GM18517 (cell line): ENCODE data around the gene CASP9.
"Not testable (repeated sequence)": the region's sequence is repeated elsewhere in the genome, so short reads cannot be mapped to it uniquely, and the experiment has no call there.

Experiments used
- ATAC-seq: cut with Tn5 transposase; IDR thresholded peaks from one replicate; pipeline ENCODE4 v1.9.1; 2021; ENCODE audit warnings: mild to moderate bottlenecking, moderate library complexity; ENCODE audit not compliant: unreplicated experiment

Gene CASP9

DNA sequence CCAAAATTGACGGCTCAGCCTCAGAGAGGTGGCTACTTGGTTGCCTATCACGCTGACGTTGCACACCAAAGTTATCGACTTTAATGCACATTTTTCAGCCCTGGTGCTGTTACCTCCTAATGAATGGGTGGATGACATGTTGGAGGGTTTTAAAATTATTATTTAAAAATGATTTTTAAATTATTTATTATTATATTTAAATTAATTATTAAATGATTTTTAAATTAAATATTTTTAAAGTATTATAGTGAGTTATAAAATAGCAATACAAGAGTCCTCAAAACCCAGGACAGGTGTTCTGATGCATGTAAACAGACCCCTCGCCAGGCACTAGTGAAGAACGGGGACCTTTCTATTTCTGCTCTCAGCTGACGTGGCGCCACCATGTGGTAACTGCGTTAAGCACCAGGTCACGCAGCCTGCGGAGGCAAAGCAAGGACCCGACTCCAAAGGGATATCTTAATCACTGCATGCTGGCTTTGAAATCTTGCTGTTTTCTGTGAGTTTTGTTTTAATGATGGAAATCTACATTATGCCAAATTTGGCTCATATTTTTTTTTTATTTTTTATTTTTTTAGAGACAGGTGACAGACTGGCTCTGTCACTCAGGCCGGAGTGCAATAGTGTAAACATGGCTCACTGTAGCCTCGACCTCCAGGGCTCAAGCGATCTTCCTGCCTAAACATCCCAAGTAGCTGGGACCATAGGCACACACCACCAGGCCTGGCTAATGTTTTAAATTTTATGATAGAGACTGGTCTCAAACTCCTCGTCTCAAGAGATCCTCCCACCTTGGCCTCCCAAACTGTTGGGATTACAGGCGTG, 22.6 kb downstream of the CASP9 start:
- no peak for ATAC-seq

DNA sequence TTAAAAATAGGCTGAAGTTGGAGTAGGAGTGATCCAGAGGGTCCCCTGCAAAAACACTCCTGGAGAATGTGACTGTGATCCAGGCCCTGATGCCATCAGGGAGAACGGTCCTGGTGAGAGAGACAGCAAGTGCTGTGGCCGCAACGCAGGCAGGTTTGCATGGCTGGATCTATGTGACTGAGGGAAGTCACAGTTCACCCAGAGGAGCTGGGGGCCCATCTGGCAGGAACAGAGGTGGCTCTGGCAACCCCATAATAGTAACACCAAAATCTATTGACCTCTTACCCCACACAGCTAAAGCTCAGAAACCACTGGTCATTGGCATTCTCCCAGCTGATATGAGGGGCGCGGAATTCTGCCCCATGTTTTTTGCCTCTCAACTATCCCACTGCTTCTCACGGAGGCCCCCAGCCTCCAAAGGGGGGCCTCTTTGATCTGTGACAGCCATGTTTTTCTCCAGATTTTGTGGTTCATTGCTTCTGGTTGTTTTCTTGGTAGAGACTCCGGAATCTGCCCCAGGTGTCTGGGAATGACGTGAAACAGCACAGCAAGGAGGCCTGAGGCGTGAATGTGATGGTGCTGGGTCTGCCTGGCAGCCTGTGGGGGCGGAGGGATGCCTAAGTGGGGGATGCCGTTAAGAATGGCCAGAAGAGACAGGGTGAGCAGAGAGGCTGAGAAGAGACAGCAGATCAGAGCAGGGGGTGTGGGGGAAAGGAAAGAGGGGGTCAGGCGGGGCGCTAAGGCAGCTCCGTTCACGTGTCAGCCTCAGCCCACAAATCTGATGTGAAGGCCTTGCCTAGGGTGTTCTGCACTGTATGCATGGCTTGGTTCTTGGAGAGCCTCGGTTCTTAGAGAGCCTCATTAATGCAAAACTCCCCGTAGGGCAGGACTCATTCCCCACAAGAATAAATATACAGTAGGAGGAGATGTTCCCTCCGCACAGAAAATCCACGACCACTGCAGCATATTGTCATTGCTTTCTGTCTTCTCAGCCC, 23.5 kb downstream of the CASP9 start:
- ATAC-seq = no peak

DNA sequence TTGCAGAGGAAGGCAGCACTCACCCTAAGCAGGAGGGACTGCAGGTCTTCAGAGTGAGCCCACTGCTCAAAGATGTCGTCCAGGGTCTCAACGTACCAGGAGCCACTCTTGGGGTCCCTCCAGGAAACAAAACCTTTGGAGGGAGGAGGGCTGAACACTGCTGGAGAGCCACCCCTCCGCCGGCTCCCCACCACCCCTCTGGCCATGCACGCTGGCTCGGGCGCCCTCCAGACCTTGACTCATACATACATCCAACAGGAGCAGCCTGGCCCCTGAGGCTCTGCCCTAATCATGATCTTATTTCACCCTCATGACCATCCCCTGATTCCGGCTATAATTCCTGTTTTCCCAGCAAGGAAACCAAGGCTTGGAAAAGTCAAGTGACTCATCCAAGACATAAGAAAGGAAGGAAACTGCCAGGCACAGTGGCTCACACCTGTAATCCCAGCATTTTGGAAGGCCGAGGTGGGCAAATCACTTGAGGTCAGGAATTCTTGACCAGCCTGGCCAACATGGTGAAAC, 30.1 kb downstream of the CASP9 start:
- no peak for ATAC-seq

DNA sequence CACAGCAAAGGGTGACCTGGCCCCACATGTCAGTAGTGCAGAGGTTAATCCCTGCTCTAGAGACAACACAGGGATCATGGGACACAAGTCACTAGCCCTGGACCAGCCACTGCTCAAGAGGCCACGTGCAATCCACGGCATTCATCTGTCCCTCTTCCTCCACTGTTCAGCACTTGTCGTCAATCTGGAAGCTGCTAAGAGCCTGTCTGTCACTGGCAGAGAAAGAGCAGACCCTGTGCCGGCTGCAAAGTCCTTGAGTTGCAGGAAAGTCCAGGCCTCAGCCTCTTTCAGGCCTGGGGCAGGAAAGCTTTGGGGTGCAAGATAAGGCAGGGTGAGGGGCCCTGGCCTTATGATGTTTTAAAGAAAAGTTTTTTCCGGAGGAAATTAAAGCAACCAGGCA, 31.4 kb downstream of the CASP9 start:
- no peak for ATAC-seq

DNA sequence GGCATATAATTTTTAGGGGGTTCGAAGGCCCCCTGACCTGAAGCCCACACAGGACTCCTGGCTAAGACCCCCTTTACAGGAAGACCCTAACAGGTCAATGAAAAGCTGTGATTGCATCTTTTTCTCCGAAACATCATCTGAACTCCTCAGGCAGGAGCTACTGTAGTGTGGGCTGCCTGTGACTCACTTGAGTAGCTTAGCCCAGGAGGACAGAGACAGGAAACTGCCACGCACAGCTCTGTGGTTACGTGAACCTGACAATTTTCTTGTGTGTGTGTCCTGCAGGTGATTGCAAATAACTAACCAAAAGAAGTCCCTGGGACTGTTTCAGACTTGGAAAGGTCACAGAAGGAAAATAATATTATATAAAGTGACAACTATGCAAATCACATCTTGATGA, 33.0 kb downstream of the CASP9 start:
- ATAC-seq = not testable (repeated sequence)

DNA sequence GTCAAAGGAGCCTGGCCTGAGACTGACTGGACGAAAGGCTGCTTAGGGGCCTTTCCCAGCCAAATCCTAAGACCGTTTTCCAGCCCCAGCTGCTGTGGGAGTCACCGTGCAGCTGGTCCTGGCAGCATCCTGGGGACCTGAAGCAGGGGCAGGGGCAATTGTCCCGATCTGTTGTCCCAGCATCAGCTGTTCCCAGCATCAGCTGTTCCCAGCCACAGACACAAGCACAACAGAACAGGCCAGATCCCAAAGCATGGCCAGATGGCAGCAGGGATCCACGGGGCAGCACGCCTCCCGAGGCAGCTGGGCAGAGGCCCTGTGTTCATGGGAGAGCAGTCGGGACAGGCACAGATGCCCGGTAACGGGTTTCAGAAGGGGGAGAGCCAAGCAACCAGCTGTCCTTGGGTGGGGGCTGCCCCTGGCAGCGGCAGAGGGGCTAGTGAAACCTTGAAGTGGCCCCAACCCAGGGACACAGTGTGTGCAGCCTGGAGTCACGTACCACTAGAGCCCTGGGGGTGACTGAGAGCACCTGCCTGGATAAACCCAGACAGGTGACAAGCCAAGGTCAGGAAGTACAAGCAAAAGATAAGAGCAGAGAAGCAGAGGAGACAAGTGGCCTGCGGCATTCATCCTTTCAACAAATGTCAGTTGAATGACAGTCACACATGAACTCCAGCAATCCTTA, 34.8 kb downstream of the CASP9 start:
- ATAC-seq = no peak

DNA sequence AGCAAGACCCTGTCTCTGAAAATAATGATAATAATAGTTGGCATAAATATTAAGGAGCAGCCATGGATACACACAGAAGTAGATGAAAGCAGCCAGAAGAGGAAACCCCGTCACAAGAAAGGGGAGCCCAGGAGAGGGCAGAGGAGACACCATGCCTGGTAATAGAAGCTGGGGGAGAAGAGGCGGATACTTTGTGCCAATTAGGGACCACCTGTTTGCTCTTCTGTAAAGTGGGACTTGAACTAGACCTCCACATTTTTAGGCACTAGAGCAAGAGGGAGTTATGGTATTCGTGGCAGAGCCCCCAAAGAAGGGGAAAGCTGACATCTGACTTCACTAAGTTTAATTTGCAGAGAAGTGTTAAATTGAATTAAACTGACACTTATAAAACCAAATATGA, 35.6 kb downstream of the CASP9 start:
- no peak for ATAC-seq

DNA sequence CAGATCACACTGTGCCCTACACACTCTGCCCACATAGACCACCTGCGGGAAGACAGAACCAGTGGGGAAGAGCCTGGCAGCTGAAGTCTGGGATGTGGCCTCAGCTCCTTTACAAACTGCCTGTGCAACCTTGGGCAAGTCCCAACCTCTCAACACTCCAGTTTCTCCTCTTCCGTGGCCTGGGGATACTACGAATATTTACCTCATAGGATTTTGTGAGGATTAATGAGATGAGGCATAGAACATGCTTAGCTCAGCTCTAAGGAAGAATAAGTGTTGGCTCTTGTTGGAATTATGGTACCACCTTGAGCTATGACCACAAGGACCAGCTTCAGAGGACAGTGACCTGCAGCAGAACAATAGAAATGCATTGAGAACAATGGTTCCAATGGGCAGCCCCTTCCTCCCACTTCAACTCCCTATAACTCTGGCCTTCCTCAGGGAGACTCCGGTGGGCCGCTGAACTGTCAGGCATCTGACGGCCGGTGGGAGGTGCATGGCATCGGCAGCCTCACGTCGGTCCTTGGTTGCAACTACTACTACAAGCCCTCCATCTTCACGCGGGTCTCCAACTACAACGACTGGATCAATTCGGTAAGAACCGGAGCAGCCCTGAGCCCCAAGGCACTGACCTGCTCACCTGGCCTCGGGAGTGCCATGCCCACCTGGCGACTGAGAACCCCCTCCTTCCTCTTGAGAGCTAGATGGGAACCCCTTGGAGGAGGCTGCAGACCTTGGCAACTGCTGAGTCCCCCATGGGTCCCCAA, 37.0 kb downstream of the CASP9 start:
- ATAC-seq = not testable (repeated sequence)

DNA sequence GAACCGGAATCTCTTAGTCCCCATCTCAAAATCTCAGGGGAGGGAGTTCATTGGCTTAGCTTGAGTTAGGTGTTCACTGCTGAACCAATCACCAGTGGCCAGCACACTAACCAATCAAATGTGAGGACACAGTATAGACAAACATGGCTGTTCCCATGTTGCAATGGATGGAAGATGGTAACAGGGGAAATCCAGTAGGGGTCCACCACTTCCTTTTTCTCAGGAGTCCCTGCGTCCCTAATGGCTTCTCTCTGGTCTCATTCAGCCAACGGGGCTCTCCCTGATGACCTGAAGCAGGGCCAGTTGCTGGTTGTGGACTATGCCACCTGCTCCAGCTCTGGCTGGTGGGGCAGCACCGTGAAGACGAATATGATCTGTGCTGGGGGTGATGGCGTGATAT, 38.4 kb downstream of the CASP9 start:
- no peak for ATAC-seq

DNA sequence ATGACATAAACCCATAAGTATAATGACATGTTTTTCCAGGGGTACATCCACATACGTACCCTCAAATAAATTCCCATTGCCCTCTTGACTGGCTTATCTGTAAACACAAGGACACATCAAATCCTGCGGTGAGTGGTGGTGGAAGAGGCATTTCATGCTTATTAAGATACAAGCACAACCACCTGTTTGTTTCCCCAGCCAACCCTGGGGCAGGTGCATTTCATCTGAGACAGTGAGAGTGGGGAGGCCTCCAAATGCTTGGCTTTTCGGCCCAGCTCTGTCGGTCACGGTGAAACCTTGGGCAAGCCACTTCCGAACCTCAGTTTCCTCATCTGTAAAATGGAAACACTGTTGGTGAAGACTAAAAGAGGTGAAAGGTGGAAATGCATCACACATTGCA, 39.6 kb downstream of the CASP9 start:
- not testable (repeated sequence) for ATAC-seq

DNA sequence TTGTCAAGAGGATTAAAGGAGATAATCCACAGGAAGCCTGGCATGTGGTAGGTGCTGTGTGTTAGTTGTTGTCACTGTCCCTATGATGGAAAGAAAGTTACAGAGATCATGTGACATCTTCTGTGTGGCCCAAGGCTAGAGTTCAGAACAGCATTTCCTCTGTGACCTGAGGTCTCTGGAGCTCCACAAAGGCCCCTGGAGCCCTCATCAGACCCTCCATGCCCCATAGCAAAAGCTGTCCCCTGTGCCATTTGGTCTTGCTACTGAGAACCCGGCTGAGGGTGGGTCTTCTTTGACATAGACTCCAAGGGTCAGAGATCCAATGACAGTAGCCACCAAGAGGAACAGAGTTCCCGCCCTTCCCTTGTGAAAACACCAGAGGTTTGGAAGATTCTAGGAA, 40.0 kb downstream of the CASP9 start:
- no peak for ATAC-seq

DNA sequence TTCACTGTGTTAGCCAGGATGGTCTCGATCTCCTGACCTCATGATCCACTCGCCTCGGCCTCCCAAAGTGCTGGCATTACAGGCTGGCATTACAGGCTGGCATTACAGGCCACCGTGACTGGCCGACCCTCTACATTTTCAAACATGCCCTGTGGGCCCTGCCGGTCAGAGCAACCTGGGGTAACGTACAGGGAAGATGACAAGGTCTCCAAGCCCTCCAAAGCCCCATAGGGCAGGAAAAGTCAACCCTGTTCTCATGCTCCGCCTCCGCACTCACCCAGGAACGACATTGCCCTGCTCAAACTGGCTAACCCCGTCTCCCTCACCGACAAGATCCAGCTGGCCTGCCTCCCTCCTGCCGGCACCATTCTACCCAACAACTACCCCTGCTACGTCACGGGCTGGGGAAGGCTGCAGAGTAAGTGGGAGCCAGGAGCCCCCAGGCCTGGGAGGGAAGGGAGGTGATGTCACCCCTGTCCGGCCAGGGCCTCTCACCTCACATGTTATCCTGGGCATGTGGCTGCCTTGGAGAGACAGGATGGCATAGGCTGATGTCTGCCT, 41.0 kb downstream of the CASP9 start:
- ATAC-seq = not testable (repeated sequence)

DNA sequence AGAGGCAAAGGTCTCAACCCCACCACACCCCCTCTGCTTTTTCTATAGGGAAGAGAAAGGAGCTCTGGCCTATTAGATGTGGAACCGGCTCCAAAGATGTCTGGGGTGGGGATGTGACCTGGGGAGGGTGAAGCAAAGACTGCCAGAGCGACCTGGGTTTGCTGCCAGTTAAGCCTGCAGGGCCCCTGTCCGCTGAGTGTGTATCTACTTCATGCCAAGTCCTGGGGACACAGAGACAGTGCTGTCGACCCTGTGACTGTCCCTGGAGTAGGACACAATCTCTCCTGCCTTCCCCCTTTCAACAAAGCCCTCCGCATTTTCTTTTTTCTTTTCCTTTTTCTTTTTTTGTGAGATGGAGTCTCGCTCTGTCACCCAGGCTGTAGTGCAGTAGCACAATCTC, 41.6 kb downstream of the CASP9 start:
- ATAC-seq = not testable (repeated sequence)

DNA sequence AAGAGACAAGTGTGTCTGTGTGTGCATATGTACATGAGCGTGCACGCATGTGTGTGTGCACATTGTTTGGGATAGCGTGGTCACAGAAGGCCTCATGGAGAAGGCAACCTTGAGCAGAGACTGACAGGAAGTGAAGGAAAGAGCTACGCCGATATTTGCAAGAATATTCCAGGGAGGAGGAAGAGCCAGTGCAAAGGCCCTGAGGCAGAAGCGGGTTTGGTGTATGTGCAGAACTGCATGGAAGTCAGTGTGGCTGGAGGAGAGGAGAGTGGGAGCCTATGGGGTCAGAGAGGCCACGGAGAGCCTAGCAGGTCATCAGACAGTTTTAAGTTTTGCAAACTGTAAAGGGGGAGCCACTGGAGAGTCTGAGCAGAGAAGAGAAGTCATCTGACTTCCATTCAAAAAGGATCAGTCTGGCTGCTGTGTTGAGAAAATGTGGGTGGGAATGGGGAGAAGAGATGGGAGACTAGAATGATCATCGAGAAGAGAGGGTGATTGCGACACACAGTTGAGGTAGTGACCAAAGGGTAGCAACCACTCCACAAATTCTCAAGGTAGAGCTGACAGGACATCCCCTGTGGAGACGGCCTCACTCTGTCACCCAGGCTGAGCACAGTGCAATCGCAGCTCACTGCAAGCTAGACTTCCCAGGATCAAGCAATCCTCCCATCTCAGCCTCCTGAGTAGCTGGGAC, 44.2 kb downstream of the CASP9 start:
- ATAC-seq = no peak

DNA sequence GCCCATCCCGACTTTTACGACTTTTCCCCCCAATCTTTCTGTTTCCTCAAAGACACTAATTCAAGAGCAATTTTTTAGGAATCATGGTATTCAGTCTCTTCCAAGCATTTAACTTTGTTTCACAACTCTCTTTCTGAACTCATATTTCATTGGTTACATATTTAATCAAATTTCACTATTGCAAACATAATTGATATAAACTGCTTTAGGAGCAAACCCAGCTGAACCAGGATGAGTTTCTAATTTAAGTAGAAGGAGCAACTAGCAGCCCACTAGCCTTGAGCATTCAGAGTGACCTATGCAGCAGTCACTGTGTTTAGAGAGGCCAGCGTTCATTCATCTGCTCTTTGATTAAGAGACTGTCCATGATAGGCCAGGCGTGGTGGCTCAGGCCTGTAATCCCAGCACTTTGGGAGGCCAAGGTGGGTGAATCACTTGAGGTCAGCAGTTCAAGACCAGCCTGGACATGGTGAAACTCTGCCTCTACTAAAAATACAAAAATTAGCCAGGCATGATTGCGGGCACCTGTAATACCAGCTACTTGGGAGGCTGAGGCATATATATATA, 46.3 kb downstream of the CASP9 start:
- ATAC-seq = no peak

DNA sequence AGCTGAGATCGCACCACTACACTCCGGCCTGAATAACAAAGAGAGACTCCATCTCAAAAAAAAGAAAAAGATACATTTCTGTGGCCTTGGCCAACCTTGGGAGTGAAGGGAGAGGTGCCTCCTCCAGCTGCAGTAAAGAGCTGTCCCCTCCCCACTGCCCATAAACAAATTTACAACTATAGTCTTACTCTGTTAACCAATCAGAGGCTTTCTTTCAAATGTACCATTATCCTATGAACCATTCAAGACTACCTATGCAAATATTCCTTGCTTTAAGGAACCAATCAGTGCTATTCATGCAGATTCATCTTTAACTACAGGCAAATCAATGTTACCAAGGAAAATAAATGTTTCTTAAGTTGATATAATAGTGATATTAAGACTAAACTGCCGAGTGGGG, 47.1 kb downstream of the CASP9 start:
- no peak for ATAC-seq

DNA sequence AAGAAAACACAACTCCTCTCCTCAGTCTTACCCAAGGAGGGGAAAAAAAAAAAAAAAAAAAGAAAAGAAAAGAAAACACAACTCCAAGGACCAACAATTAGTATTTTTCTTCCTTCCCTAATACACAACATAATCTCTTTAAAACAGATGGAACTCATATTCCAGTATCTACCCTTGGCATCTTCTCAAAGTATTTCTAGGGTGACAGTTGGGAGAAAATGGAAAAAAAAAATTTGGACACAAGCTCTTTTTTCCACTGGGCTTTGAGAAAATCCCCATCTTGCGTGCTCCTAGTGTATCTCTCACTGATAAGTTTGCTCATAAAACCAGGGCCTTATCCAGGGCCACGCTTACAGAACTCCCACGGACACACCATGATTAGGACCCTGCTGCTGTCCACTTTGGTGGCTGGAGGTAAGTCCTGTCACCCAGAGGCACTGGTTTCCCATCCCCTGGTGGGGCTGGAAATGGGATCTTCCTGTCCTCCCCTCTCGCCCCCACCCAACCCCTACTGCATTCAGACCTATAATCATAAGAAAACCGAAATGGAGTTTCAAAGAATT, 48.2 kb downstream of the CASP9 start, which contains the start of gene CELA2B:
CELA2B (plus strand) TSS at position 353 of the 563 bp plus-strand sequence; CDS start at position 375, 22 bp downstream.
- ATAC-seq = no peak

DNA sequence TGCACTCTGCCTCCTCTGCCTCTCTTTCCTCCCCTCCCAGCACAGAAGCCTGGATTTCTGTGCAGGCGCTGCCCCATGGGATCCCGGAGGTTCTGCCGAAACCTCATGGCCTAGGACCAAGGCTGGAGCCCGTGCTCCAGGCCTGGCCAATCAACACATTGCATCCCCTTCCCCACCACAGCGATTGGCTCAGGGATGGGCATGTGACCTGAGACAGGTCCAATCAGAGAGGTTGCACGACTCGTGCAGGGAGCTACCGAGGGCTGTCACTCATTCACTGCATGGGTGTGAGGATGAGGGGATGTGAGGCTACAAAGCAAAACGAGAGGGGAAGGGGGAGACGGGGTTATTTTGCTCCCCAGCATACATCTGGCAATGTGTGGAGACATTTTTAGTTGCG, 51.4 kb downstream of the CASP9 start:
- no peak for ATAC-seq

DNA sequence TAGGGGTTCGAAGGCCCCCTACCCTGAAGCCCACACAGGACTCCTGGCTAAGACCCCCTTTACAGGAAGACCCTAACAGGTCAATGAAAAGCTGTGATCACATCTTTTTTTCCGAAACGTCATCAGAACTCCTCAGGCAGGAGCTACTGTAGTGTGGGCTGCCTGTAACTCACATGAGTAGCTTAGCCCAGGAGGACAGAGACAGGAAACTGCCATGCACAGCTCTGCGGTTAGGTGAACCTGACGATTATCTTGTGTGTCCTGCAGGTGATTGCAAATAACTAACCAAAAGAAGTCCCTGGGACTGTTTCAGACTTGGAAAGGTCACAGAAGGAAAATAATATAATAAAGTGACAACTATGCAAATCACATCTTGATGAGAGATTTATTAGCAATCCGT, 52.3 kb downstream of the CASP9 start:
- ATAC-seq = not testable (repeated sequence)
